ENCODE results near the gene KAZN. TPM values are rescaled to one million over a fixed set of nuclear protein-coding genes. Genes with fewer than 3 reads are reported as not detected.
A peak's percentile ranks its signal among the peaks of the same experiment; 100 is the strongest.

The KAZN gene
- total and polyA plus RNA-seq, 2 donors from 2014 or later = 17.4 to 60.8 TPM

- no peaks in the 10 kb centered on the region for H3K36me3 ChIP-seq (ENCODE audit: control insufficient read depth in 2 of 3, insufficient read depth in 3 of 3, low read length in 3 of 3)
- H3K4me3 ChIP-seq (ENCODE audit: low read length in 3 of 3) = peak overlapping the region in 2 of 3 donors; percentile 7 to 10
- H3K9me3 ChIP-seq (ENCODE audit: control insufficient read depth in 2 of 3, insufficient read depth in 1 of 3, low read length in 3 of 3) = no peaks in the 10 kb centered on the region
- FAIRE-seq (no peak), DNase-seq (peak in 4 of 5 donors; percentile 56 to 81 (median 64))
- no peak for TF ChIP-seq CTCF (IDR thresholded peaks at IDR 0.05; ENCODE audit: borderline replicate concordance, extremely low read depth, insufficient read depth)
- peak overlapping the region in 1 of 3 donors; percentile 73 for H3K9ac ChIP-seq (ENCODE audit: low read length in 3 of 3)
- H3K4me1 ChIP-seq (ENCODE audit: control insufficient read depth in 2 of 3, insufficient read depth in 2 of 3, low read depth in 1 of 3, low read length in 3 of 3) = peaks cover 5 to 40% (median 30%) of the 10 kb centered on the region in 3 donors
- intact Hi-C loops (cut with DNase I) = loop anchor here (10.0 kb wide), 1 partner anchor 95 kb away; no protein-coding TSS in a partner anchor
- H3K27me3 ChIP-seq (ENCODE audit: control insufficient read depth, insufficient read depth, low read length) = peaks cover 2% of the 10 kb centered on the region
- H3K27ac ChIP-seq (ENCODE audit: low read depth in 2 of 2, low read length in 2 of 2) = peak overlapping the region; percentile 87 to 94
These were observed 331.2 kb downstream of the KAZN start for GRCh38 chr1:14929547-14930246.

DNA sequence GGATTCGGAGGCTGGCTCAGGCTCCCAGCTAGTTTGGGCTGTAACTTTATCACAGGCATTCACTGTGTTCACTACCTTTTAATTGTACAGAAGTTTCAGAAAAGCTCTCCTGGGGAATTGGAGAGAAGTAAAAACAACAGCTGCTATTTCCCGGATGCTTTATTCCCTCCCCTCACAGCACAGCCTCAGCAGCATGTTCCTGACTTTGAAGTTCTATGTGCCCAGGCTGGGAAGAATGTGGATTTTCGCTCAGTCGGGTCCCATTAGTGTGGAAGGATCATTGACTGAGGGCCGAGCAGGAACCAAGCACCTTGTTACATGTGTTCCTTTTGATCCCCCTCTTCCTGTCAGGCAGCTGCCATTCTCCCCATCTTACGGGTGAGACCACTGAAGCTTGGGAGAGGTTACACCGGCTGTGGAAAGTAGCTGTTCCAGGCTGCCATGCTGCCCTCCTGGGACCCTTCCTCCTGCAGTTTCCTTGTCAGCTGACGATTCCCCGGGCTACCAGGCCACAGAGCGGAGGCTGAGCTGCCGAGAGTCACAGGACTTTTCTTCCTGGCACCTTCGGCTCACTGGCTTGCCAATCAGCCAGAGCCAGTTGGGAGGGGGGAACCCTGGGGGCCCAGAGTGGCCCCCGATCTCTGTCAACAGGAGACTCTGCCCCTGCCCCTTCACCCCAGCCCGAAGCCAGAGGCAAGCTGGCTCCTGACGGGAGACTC is 331.9 kb downstream of the KAZN start:
- peak in 3 of 5 donors; percentile 38 to 78 (median 61) for DNase-seq
- Histone ChIP-seq H3K4me3 (ENCODE audit: low read length in 3 of 3) (peak overlapping the region in 2 of 3 donors; percentile 4 to 10), H3K9me3 (ENCODE audit: control insufficient read depth in 2 of 3, insufficient read depth in 1 of 3, low read length in 3 of 3) (no peaks in the 10 kb centered on the region), H3K9ac (ENCODE audit: low read length in 3 of 3) (peak overlapping the region in 2 of 3 donors; percentile 45 to 73), H3K36me3 (ENCODE audit: control insufficient read depth in 2 of 3, insufficient read depth in 3 of 3, low read length in 3 of 3) (no peaks in the 10 kb centered on the region), H3K4me1 (ENCODE audit: control insufficient read depth in 2 of 3, insufficient read depth in 2 of 3, low read depth in 1 of 3, low read length in 3 of 3) (peaks cover 5 to 42% (median 30%) of the 10 kb centered on the region in 3 donors), H3K27ac (ENCODE audit: low read depth in 2 of 2, low read length in 2 of 2) (peak overlapping the region; percentile 87 to 94), H3K27me3 (ENCODE audit: control insufficient read depth, insufficient read depth, low read length) (peaks cover 2% of the 10 kb centered on the region)
- FAIRE-seq = no peak
- intact Hi-C loops (cut with DNase I) = no loop called here
- no peak for TF ChIP-seq CTCF (IDR thresholded peaks at IDR 0.05; ENCODE audit: borderline replicate concordance, extremely low read depth, insufficient read depth)

DNA sequence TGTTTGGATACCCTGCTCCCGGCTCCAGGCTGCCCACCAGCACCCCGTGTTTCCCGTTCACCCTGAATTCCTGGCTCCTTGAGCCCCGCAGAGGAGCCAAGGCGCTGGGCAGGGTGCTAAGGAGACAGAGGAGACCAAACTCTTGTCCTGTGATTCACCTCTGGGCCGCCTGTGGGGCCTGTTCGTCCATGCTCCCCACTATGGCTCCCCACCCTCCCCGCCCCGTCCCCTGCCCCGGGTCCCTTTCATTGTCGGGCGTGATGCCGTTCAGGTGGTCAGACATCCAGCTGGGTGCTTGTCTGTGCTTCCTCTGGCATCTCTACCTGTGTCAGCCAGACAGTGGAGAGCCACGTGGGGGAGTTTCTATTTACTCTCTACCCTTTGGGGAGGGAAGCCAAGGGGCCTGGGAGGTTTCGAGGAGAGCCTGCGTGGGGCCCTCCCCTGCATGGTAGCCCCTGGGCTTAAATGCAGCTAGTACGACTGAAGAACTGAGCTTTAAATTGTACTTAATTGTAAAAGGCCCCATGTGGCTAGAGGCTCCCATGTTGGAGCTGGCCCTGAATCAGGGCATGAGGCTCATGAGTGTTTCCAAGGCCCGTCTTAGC is 333.7 kb downstream of the KAZN start:
- H3K9me3 ChIP-seq (ENCODE audit: control insufficient read depth in 2 of 3, insufficient read depth in 1 of 3, low read length in 3 of 3) = no peaks in the 10 kb centered on the region
- H3K36me3 ChIP-seq (ENCODE audit: control insufficient read depth in 2 of 3, insufficient read depth in 3 of 3, low read length in 3 of 3) = peaks cover 0 to 5% (median 0%) of the 10 kb centered on the region in 3 donors
- H3K9ac ChIP-seq (ENCODE audit: low read length in 3 of 3) = no peak overlapping the region
- no peaks in the 10 kb centered on the region for H3K27me3 ChIP-seq (ENCODE audit: control insufficient read depth, insufficient read depth, low read length)
- intact Hi-C loops (cut with DNase I) = no loop called here
- peak overlapping the region; percentile 36 to 87 for H3K27ac ChIP-seq (ENCODE audit: low read depth in 2 of 2, low read length in 2 of 2)
- H3K4me3 ChIP-seq (ENCODE audit: low read length in 3 of 3) = no peak overlapping the region
- no peak for TF ChIP-seq CTCF (IDR thresholded peaks at IDR 0.05; ENCODE audit: borderline replicate concordance, extremely low read depth, insufficient read depth)
- FAIRE-seq (no peak), DNase-seq (no peak)
- H3K4me1 ChIP-seq (ENCODE audit: control insufficient read depth in 2 of 3, insufficient read depth in 2 of 3, low read depth in 1 of 3, low read length in 3 of 3) = peaks cover 0 to 30% (median 30%) of the 10 kb centered on the region in 3 donors

All from kidney (tissue), 14 donors.